H1 (cell line): ENCODE data around the gene FGR. TPM values are rescaled to one million over a fixed set of nuclear protein-coding genes. Genes with fewer than 3 reads are reported as not detected.
A peak's percentile ranks its signal among the peaks of the same experiment; 100 is the strongest.

ENCODE experiments used
- CTCF ChIA-PET: fragments of 300-600 bp; sonication (Branson Sonifier 250); formaldehyde crosslinking; loops from one replicate; lab custom pipeline; 2021; ENCODE audit not compliant: partially characterized antibody; lab: Charles Lee
- POLR2A ChIA-PET: fragments of 300-600 bp; sonication (Branson Sonifier 250); formaldehyde crosslinking; loops from one replicate; lab custom pipeline; 2021; ENCODE audit warnings: inconsistent platforms; ENCODE audit not compliant: partially characterized antibody; lab: Charles Lee
- DNase-seq, 2 experiments: peaks; one replicate each; pipeline versions ENCODE4 v3.0.0 to v3.0.0-alpha.2; 2010 to 2022; ENCODE audit warnings: low spot score in 2 of 2, low read depth in 1 of 2, mixed read lengths in 1 of 2
- FAIRE-seq: peaks from 2 replicates; lab custom pipeline; 2011; peaks lifted over from hg19 to GRCh38; lab: Jason Lieb, UNC
- H2AFZ ChIP-seq: 2 replicates; pipeline ENCODE4 v1.8.1; 2012; ENCODE audit warnings: low read length, inconsistent platforms
- H2AK5ac ChIP-seq: 2 replicates; pipeline ENCODE4 v1.6.1; 2013; ENCODE audit warnings: low read depth, low read length
- H2BK120ac ChIP-seq: replicated peaks from 2 replicates; pipeline ENCODE3; 2013; ENCODE audit warnings: low read depth, low read length, inconsistent platforms
- H2BK12ac ChIP-seq: 2 replicates; pipeline ENCODE4 v1.6.1; 2013; ENCODE audit warnings: low read depth, low read length
- H2BK15ac ChIP-seq: 2 replicates; pipeline ENCODE4 v1.6.1; 2013; ENCODE audit warnings: low read length
- H2BK20ac ChIP-seq: 2 replicates; pipeline ENCODE4 v1.6.1; 2013; ENCODE audit warnings: low read length
- H2BK5ac ChIP-seq: 2 replicates; pipeline ENCODE4 v1.6.1; 2013; ENCODE audit warnings: low read depth, low read length
- H3K14ac ChIP-seq: 2 replicates; pipeline ENCODE4 v1.6.1; 2013; ENCODE audit warnings: inconsistent platforms; ENCODE audit not compliant: insufficient read length
- H3K18ac ChIP-seq: 2 replicates; pipeline ENCODE4 v1.6.1; 2013; ENCODE audit warnings: low read length; ENCODE audit errors: extremely low read depth
- H3K23ac ChIP-seq: 2 replicates; pipeline ENCODE4 v1.6.1; 2013; ENCODE audit warnings: inconsistent platforms; ENCODE audit not compliant: insufficient read length
- H3K23me2 ChIP-seq: 2 replicates; pipeline ENCODE4 v1.6.1; 2013; ENCODE audit warnings: low read depth, low read length
- H3K27ac ChIP-seq: 2 replicates; pipeline ENCODE4 v1.6.1; 2011; ENCODE audit warnings: low read depth, low read length, inconsistent platforms
- H3K27me3 ChIP-seq, 4 experiments: replicated peaks in 1 of 4; 1 replicate in 1 of 4; 2 replicates in 3 of 4; pipeline versions ENCODE4 v1.6.1 to v1.8.1; 2011 to 2013; ENCODE audit warnings: low read length in 3 of 4, mild to moderate bottlenecking in 3 of 4, inconsistent platforms in 2 of 4, mixed read lengths in 2 of 4, moderate library complexity in 1 of 4; ENCODE audit not compliant: control insufficient read depth in 3 of 4, insufficient read depth in 3 of 4; ENCODE audit errors: extremely low read depth in 1 of 4
- H3K36me3 ChIP-seq, 4 experiments: 2 replicates each; pipeline versions ENCODE4 v1.6.1 to v1.8.1; 2011 to 2013; ENCODE audit warnings: mild to moderate bottlenecking in 4 of 4, low read length in 3 of 4, moderate library complexity in 2 of 4, control low read depth in 1 of 4, inconsistent platforms in 1 of 4; ENCODE audit not compliant: insufficient read depth in 4 of 4, control insufficient read depth in 2 of 4
- H3K4ac ChIP-seq: replicated peaks from 2 replicates; pipeline ENCODE3; 2013; ENCODE audit warnings: low read length, low read depth, mixed read lengths, inconsistent platforms; ENCODE audit not compliant: insufficient read length
- H3K4me1 ChIP-seq, 4 experiments: replicated peaks in 1 of 4; 1 replicate in 1 of 4; 2 replicates in 3 of 4; pipeline versions ENCODE4 v1.6.1 to v1.8.1; 2011 to 2013; ENCODE audit warnings: low read length in 3 of 4, inconsistent platforms in 2 of 4, mixed read lengths in 1 of 4; ENCODE audit not compliant: insufficient read depth in 4 of 4, control insufficient read depth in 3 of 4
- H3K4me2 ChIP-seq, 2 experiments: 2 replicates each; pipeline versions ENCODE4 v1.6.1 to v1.8.1; 2011 to 2013; ENCODE audit warnings: low read depth in 2 of 2, low read length in 2 of 2, control low read depth in 1 of 2, inconsistent platforms in 1 of 2, mild to moderate bottlenecking in 1 of 2; ENCODE audit not compliant: insufficient read depth in 1 of 2
- H3K4me3 ChIP-seq, 4 experiments: fragments of 200-600, 300-600 bp in 1 of 4; sonication (generic), shearing (Covaris generic), sonication (Bioruptor Twin) in 1 of 4; 2 replicates each; pipeline versions ENCODE4 v1.5.1 to v1.8.1; 2011 to 2016; ENCODE audit warnings: low read length in 4 of 4, low read depth in 3 of 4, control low read depth in 2 of 4, inconsistent platforms in 2 of 4, mild to moderate bottlenecking in 2 of 4, mixed read lengths in 1 of 4, moderate library complexity in 1 of 4; ENCODE audit not compliant: insufficient read depth in 2 of 4; ENCODE audit errors: extremely low read depth in 1 of 4
- H3K56ac ChIP-seq: replicated peaks from 2 replicates; pipeline ENCODE3; 2013; ENCODE audit warnings: low read depth, mild to moderate bottlenecking, mixed read lengths, low read length, inconsistent platforms; ENCODE audit not compliant: insufficient read length
- H3K79me1 ChIP-seq: 2 replicates; pipeline ENCODE4 v1.6.1; 2013; ENCODE audit warnings: low read depth, low read length, control low read depth
- H3K79me2 ChIP-seq, 2 experiments: 2 replicates each; pipeline versions ENCODE4 v1.6.1 to v1.8.1; 2012 to 2013; ENCODE audit warnings: low read length in 2 of 2, mild to moderate bottlenecking in 2 of 2, inconsistent platforms in 1 of 2; ENCODE audit not compliant: insufficient read depth in 2 of 2, control insufficient read depth in 1 of 2
- H3K9ac ChIP-seq, 4 experiments: replicated peaks in 1 of 4; 1 replicate in 1 of 4; 2 replicates in 3 of 4; pipeline versions ENCODE4 v1.6.1 to v1.8.1; 2011 to 2013; ENCODE audit warnings: low read depth in 3 of 4, low read length in 3 of 4, control low read depth in 2 of 4, mild to moderate bottlenecking in 2 of 4, moderate library complexity in 2 of 4, inconsistent platforms in 1 of 4; ENCODE audit errors: extremely low read depth in 1 of 4
- H3K9me3 ChIP-seq, 2 experiments: 2 replicates each; pipeline versions ENCODE4 v1.6.1 to v1.8.1; 2012 to 2013; ENCODE audit warnings: mild to moderate bottlenecking in 2 of 2, moderate library complexity in 2 of 2, control low read depth in 1 of 2, inconsistent platforms in 1 of 2, low read depth in 1 of 2, low read length in 1 of 2, mixed read lengths in 1 of 2; ENCODE audit not compliant: insufficient read depth in 2 of 2
- H4K20me1 ChIP-seq, 2 experiments: replicated peaks in 1 of 2; 2 replicates each; pipeline versions ENCODE3 to v1.8.1; 2011 to 2013; ENCODE audit warnings: inconsistent platforms in 2 of 2, low read length in 2 of 2, mild to moderate bottlenecking in 1 of 2; ENCODE audit not compliant: insufficient read depth in 2 of 2, control insufficient read depth in 1 of 2
- H4K5ac ChIP-seq: 2 replicates; pipeline ENCODE4 v1.6.1; 2013; ENCODE audit warnings: low read length, low read depth, mixed read lengths, inconsistent platforms; ENCODE audit not compliant: insufficient read length
- H4K8ac ChIP-seq: 2 replicates; pipeline ENCODE4 v1.8.0; 2013; ENCODE audit warnings: mild to moderate bottlenecking, moderate library complexity, low read length, inconsistent platforms; ENCODE audit not compliant: insufficient read depth; ENCODE audit errors: extremely low read depth
- H4K91ac ChIP-seq: replicated peaks from 2 replicates; pipeline ENCODE3; 2013; ENCODE audit warnings: low read length, mixed read lengths, inconsistent platforms; ENCODE audit not compliant: insufficient read length
- TAF1 ChIP-seq: IDR thresholded peaks from 2 replicates; pipeline ENCODE4 v1.6.1; 2011; ENCODE audit warnings: mild to moderate bottlenecking, low read depth, low read length
- YY1 ChIP-seq: IDR thresholded peaks from 2 replicates; pipeline ENCODE4 v1.6.1; 2011; ENCODE audit warnings: low read depth, mild to moderate bottlenecking, low read length
- WGBS, 2 experiments: shearing (Covaris generic) in 1 of 2; methylation state at CpG; one replicate each; pipeline versions ENCODE4 v1.1.6 to v1.1.7; 2013 to 2015; ENCODE audit warnings: low lambda C conversion rate in 2 of 2, mixed read lengths in 2 of 2, inconsistent platforms in 1 of 2, low coverage in 1 of 2, missing lambda C conversion rate in 1 of 2; ENCODE audit not compliant: insufficient replicate concordance in 2 of 2, insufficient coverage in 1 of 2, insufficient read length in 1 of 2; ENCODE audit errors: extremely low coverage in 1 of 2, missing lambda C conversion rate in 1 of 2; 5-methylcytosine and 5-hydroxymethylcytosine counted together
- polyA plus RNA-seq, 7 experiments: library from polyadenylated mRNA; depleted of rRNA in 3 of 7; stranded (reverse) in 5 of 7; unstranded in 2 of 7; fragments of >200 nt in 5 of 7; fragments of 200-250 nt in 2 of 7; gene quantifications; 1 replicate in 5 of 7; 2 replicates in 1 of 7; 4 replicates in 1 of 7; pipeline versions ENCODE4 v1.2.1 to v1.2.3, GENCODE V29; 2011 to 2013; ENCODE audit warnings: missing spikeins in 2 of 7, mixed read lengths in 2 of 7
- total RNA-seq: library from RNA; stranded (reverse); fragmentation: NEBNext Ultra II Directional; extraction: Animal tissue kit (Norgen Biotek cat#: 25700); gene quantifications from 2 replicates; pipeline ENCODE4 v1.2.1, GENCODE V29; 2021

Gene FGR
- total and polyA plus RNA-seq, 2 of the 8 experiments (the other 6 are each of a cell fraction or from before 2014, with no cell fraction given), result 0.22 to 0.95 TPM

DNA sequence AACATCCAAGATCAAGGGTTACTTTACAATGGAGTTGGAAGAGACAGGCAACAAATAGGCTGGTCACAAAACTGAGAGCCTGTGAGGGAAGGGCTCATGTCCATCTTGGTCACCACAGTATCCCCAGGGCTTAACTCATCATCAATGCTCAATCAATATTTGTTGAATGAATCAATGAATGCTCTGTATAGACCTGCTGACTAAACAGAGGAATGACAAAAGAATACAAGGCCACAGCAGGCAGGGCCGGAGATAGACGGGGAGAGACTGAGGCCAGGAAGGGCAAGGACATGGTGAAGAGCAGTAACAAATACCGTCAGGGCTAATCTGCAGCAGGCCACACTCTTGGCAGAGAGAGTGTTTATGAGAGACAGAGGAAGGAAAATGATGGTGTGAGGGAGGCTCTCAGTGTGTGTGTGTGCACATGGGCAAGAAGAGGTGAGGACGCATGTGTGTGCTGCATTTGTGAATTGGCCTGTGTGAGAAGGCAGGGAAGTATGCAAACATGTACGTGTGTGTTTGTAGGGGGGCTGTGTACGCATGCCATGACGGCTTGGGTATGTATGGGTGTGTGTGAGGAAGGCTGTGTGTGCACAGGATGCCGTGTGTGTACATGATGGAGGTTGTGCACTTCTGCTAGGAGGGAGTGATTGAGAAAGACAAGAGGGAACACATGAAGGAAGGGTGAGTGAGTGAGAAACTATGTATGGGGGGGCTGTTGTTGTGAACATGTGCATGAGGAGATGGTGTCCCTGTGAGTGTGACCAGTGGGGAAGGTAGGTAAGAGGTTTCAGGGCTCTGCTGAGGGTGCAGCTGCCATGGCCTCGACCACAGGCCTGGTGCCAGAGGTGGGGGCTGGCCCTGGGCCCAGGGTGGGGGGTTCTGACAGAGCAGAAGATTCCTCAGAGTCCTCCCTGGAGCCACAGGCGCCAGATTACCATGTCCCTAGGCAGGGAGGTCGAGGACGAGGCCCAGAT, 46.4 kb downstream of the FGR start:
- H3K9me3 ChIP-seq, result no peaks in the 10 kb centered on the region
- no peak overlapping the region for H2AFZ ChIP-seq
- H3K4ac ChIP-seq, result peak overlapping the region; percentile 74
- no peak overlapping the region for H4K5ac ChIP-seq
- H3K4me2 ChIP-seq, result no peak overlapping the region
- peaks cover 0 to 7% (median 0%) of the 10 kb centered on the region in 4 experiments; a peak in 1 of 8 replicates for H3K36me3 ChIP-seq
- peak overlapping the region; percentile 17 for H4K91ac ChIP-seq
- DNase-seq (no peak), FAIRE-seq (no peak)
- H3K27ac ChIP-seq, result no peak overlapping the region
- no peak overlapping the region for H3K18ac ChIP-seq
- H2BK12ac ChIP-seq, result 0 out of 2 replicates have a peak overlapping the region, but pooled peaks have one; percentile 32
- no peak overlapping the region for H2BK20ac ChIP-seq
- 87% methylated on average over 12 of the region's 12 CpGs; no CpG with 5 or more reads in 1 of the 2 experiments for WGBS, 2 experiments
- H2BK120ac ChIP-seq, result no peak overlapping the region
- peak overlapping the region; percentile 54; the same call in 1 of the 2 replicates for H2BK5ac ChIP-seq
- peak overlapping the region; percentile 45; the same call in 1 of the 2 replicates for H2AK5ac ChIP-seq
- ChIA-PET POLR2A (interaction anchor here (1.1 to 25.0 kb wide), 2 partner anchors 13 to 27 kb away, joined by 4 to 350 read pairs; no protein-coding TSS in a partner anchor), CTCF (interaction anchor here (1.3 to 56.1 kb wide), 2 partner anchors 13 to 20 kb away, joined by 4 to 1807 read pairs; partner anchors contain the start of gene AHDC1)
- H2BK15ac ChIP-seq, result peak overlapping the region; percentile 20; the same call in 1 of the 2 replicates
- peaks cover 11 to 26% of the 10 kb centered on the region in 2 experiments for H4K20me1 ChIP-seq
- H3K79me1 ChIP-seq, result peaks cover 28% of the 10 kb centered on the region
- no peak overlapping the region for H3K56ac ChIP-seq
- H3K4me3 ChIP-seq, result no peak overlapping the region
- no peak for TF ChIP-seq YY1
- TF ChIP-seq TAF1, result no peak
- H4K8ac ChIP-seq, result no peak overlapping the region; the same call in 1 of the 2 replicates
- H3K27me3 ChIP-seq, result peaks cover 0 to 2% (median 0%) of the 10 kb centered on the region in 4 experiments; a peak in 1 of 7 replicates
- peak overlapping the region; percentile 40 for H3K23ac ChIP-seq
- no peak overlapping the region for H3K14ac ChIP-seq
- peaks cover 6% of the 10 kb centered on the region; the same call in 1 of the 2 replicates for H3K23me2 ChIP-seq
- peaks cover 0 to 56% of the 10 kb centered on the region in 2 experiments; a peak in 2 of 4 replicates for H3K79me2 ChIP-seq
- H3K4me1 ChIP-seq, result peaks cover 3 to 31% (median 20%) of the 10 kb centered on the region in 4 experiments
- peak overlapping the region in 1 of 4 experiments; percentile 30; a peak in 1 of 7 replicates for H3K9ac ChIP-seq
